ENCODE measurements around the gene AFAP1L2.
A peak's percentile ranks its signal among the peaks of the same experiment; 100 is the strongest.

Gene AFAP1L2

GRCh38 chr10:114412907-114413797 lies 8.8 kb upstream of the AFAP1L2 start:
- DNase-seq = no peak

GRCh38 chr10:114408968-114409444 lies 4.7 kb upstream of the AFAP1L2 start:
- no peak for DNase-seq

- DNase-seq = no peak
These were observed 4.0 kb upstream of the AFAP1L2 start for GRCh38 chr10:114408112-114408967.

- DNase-seq = no peak
These were observed 2.2 kb upstream of the AFAP1L2 start for GRCh38 chr10:114406455-114406854.

- DNase-seq = no peak
These were observed 679 bp upstream of the AFAP1L2 start for GRCh38 chr10:114405011-114405350.

GRCh38 chr10:114403541-114404161 lies 651 bp downstream of the AFAP1L2 start:
- DNase-seq = peak in 2 of 51 donors; percentile 19 to 24

- no peak for DNase-seq
These were observed 1.3 kb downstream of the AFAP1L2 start for GRCh38 chr10:114402871-114403540.

- no peak for DNase-seq
These were observed 2.1 kb downstream of the AFAP1L2 start for GRCh38 chr10:114402233-114402632.

- DNase-seq = peak in 3 of 51 donors; percentile 8 to 34 (median 33)
These were observed 3.0 kb downstream of the AFAP1L2 start for GRCh38 chr10:114401195-114401791.

- DNase-seq = no peak
These were observed 4.2 kb downstream of the AFAP1L2 start for GRCh38 chr10:114400091-114400490.

GRCh38 chr10:114399576-114399975 lies 4.7 kb downstream of the AFAP1L2 start:
- DNase-seq = no peak

- no peak for DNase-seq
These were observed 5.5 kb downstream of the AFAP1L2 start for GRCh38 chr10:114398587-114399331.

GRCh38 chr10:114397651-114398145 lies 6.6 kb downstream of the AFAP1L2 start:
- DNase-seq = no peak

- DNase-seq = no peak
These were observed 7.8 kb downstream of the AFAP1L2 start for GRCh38 chr10:114396464-114396863.

- DNase-seq = peak in 2 of 51 donors; percentile 32 to 36
These were observed 8.8 kb downstream of the AFAP1L2 start for GRCh38 chr10:114395366-114396022.

- DNase-seq = no peak
These were observed 9.8 kb downstream of the AFAP1L2 start for GRCh38 chr10:114394531-114394930.

GRCh38 chr10:114393886-114394285 lies 10.4 kb downstream of the AFAP1L2 start:
- no peak for DNase-seq

- peak in 1 of 51 donors; percentile 16 for DNase-seq
These were observed 10.8 kb downstream of the AFAP1L2 start for GRCh38 chr10:114393482-114393881.

- DNase-seq = no peak
These were observed 12.0 kb downstream of the AFAP1L2 start for GRCh38 chr10:114392112-114392835.

Measured in hypothalamus (tissue), 51 donors.